H7 (cell line): ENCODE results near the gene BCAN. TPM values are rescaled to one million over a fixed set of nuclear protein-coding genes. Genes with fewer than 3 reads are reported as not detected.

Experiments used
- DNase-seq: peaks from one replicate; pipeline ENCODE4 v3.0.0; 2012
- H3K27me3 ChIP-seq: 2 replicates; pipeline ENCODE4 v1.6.0; 2011; ENCODE audit warnings: mild to moderate bottlenecking, low read length; ENCODE audit not compliant: control insufficient read depth, insufficient read depth
- H3K36me3 ChIP-seq: replicated peaks from 2 replicates; pipeline ENCODE4 v1.5.1; 2011; ENCODE audit warnings: low read length; ENCODE audit not compliant: control insufficient read depth, insufficient read depth
- H3K4me3 ChIP-seq: 2 replicates; pipeline ENCODE4 v1.5.1; 2011; ENCODE audit warnings: low read depth, mild to moderate bottlenecking, control low read depth, low read length, moderate library complexity; ENCODE audit not compliant: insufficient read depth
- total RNA-seq: library from RNA; depleted of rRNA; stranded (reverse); fragments of >200 nt; shearing (Covaris generic); gene quantifications from 2 replicates; pipeline ENCODE4 v1.2.3, GENCODE V29; 2014; rRNA removed

The BCAN gene, protein sequence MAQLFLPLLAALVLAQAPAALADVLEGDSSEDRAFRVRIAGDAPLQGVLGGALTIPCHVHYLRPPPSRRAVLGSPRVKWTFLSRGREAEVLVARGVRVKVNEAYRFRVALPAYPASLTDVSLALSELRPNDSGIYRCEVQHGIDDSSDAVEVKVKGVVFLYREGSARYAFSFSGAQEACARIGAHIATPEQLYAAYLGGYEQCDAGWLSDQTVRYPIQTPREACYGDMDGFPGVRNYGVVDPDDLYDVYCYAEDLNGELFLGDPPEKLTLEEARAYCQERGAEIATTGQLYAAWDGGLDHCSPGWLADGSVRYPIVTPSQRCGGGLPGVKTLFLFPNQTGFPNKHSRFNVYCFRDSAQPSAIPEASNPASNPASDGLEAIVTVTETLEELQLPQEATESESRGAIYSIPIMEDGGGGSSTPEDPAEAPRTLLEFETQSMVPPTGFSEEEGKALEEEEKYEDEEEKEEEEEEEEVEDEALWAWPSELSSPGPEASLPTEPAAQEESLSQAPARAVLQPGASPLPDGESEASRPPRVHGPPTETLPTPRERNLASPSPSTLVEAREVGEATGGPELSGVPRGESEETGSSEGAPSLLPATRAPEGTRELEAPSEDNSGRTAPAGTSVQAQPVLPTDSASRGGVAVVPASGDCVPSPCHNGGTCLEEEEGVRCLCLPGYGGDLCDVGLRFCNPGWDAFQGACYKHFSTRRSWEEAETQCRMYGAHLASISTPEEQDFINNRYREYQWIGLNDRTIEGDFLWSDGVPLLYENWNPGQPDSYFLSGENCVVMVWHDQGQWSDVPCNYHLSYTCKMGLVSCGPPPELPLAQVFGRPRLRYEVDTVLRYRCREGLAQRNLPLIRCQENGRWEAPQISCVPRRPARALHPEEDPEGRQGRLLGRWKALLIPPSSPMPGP
- total RNA-seq = 1.7 and 4.1 TPM in 2 replicates

DNA sequence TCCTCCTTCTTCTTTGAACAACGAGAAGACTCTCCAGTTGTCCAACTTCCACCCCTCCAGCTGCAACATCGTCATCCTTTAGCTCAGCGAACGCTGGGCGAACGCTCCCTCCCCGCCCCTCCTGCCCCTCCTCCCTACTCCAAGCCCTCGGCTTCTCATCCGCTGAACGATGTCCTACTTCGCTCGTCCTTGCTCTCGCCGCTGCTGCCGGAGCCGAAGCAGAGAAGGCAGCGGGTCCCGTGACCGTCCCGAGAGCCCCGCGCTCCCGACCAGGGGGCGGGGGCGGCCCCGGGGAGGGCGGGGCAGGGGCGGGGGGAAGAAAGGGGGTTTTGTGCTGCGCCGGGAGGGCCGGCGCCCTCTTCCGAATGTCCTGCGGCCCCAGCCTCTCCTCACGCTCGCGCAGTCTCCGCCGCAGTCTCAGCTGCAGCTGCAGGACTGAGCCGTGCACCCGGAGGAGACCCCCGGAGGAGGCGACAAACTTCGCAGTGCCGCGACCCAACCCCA lies at the start of gene BCAN:
BCAN (plus strand) TSS at position 357 of the 504 bp plus-strand sequence. CDS start 3,938 bp downstream, outside the sequence.
- Histone ChIP-seq H3K27me3 (peaks cover 79% of the 10 kb centered on the region), H3K36me3 (no peaks in the 10 kb centered on the region), H3K4me3 (peak within 1 kb of the TSS; percentile 55)
- DNase-seq = peak; percentile 97

DNA sequence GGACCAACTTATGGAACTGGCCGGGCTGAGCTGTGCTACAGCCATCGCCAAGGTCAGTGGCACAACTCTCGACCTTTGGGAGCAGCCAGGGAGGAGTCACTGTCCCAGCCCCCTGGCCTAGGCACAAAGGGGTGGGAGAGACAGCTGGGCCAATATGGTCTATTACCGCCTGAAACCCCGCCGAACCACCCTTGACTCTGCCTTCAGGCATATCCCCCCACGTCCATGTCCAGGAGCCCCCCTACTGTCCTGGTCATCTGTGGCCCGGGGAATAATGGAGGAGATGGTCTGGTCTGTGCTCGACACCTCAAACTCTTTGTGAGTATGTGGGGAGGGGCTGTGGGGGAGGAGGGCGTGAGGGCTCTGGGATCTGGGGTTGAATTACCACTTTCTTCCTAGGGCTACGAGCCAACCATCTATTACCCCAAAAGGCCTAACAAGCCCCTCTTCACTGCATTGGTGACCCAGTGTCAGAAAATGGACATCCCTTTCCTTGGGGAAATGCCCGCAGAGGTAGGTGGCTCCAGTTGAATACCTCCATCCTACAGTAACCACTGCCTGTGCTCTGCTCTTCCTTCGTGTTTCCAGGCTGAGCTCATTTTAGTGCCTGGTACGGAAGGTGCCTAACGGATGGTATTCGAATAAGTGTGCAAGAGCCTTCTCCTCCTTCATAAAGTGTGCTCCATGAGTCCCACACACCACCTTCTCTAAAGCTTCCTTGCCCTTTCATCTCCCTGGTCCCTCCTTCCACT lies 49.6 kb upstream of the BCAN start:
- peak; percentile 48 for DNase-seq
- H3K27me3 ChIP-seq = no peaks in the 10 kb centered on the region
- peak overlapping the region; percentile 96 for H3K4me3 ChIP-seq
- peaks cover 36% of the 10 kb centered on the region for H3K36me3 ChIP-seq

DNA sequence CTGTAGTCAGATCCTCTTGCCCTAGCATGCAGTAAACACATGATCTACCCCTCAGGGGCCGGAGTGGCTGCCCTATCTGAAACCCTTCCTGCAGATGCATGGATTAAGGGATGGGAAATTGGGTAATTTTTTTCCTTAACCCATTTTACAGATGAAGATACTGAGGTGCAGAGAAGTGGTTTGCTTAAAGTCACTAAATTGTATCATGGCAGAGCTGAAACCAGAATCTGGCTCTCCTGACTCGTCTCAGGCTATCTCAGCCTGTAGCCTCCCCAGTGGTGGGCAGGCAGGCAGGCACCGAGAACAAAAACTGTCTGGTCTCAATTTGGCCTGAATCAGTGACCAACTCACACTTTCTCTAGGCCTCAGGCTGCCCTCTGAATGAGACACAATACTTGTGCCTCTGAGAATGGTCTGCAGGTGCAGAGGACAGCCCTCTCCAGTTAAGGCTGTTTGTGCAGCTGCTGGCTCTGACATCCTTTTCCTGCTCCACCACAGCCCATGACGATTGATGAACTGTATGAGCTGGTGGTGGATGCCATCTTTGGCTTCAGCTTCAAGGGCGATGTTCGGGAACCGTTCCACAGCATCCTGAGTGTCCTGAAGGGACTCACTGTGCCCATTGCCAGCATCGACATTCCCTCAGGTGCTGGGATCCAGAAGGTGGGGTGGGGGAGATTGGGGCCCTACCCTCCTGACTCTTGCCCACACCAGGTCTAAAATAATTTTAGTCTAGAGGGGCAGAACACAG lies 48.8 kb upstream of the BCAN start:
- Histone ChIP-seq H3K27me3 (no peaks in the 10 kb centered on the region), H3K36me3 (peaks cover 42% of the 10 kb centered on the region), H3K4me3 (no peak overlapping the region)
- no peak for DNase-seq

DNA sequence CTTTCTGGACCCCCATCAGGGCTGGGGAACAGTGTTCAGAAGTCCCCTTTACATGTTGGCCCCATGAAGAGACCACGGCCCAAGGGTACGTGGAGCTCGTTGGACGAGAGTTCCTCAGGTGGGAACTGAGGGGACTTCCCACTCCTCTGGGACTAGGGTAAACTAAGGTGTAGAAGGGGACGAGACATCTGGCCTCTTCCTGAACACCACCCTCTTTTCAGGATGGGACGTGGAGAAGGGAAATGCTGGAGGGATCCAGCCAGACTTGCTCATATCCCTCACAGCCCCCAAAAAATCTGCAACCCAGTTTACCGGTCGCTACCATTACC lies 48.3 kb upstream of the BCAN start:
- H3K27me3 ChIP-seq = no peaks in the 10 kb centered on the region
- peaks cover 46% of the 10 kb centered on the region for H3K36me3 ChIP-seq
- H3K4me3 ChIP-seq = no peak overlapping the region
- no peak for DNase-seq

DNA sequence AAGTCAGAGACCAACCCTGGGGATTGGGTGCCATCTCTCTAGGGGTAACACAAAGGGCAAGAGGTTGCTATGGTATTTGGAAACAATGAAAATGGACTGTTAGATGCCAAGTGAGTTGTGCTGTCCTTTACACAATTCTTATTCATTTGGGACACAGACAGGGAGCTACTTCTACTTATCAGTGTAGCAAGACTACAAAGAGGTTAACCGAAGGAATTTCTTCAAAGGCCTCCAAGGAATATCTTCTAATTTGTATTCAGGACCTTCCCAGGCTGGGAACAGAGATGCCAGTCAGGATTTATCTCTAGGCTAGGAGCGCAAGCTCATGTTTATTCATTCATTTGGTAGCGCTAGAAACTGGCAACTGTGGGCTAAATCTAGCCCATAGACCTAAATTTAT lies 47.7 kb upstream of the BCAN start:
- Histone ChIP-seq H3K27me3 (no peaks in the 10 kb centered on the region), H3K4me3 (no peak overlapping the region), H3K36me3 (peaks cover 46% of the 10 kb centered on the region)
- DNase-seq = no peak

DNA sequence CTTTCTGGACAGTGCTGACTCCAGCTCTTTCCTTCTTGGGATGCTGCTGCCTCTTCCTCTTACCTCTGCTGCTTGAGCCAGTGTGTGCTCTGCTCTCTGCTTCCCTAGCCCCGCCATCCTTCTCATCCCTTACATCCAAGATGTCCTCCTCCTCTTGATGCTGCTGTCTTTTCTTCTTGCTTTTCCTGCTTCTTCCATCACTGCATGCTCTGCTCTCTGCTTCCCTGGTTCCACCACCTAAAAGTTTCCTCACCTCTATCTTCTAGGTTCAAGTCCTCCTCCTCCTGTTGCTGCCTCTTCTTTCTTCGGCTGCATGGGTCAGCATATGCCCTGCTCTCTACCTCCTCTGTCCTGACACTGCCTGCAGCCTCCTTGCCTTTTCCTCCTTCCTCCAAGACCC lies 46.9 kb upstream of the BCAN start:
- H3K36me3 ChIP-seq = peaks cover 46% of the 10 kb centered on the region
- H3K27me3 ChIP-seq = no peaks in the 10 kb centered on the region
- DNase-seq = no peak
- H3K4me3 ChIP-seq = no peak overlapping the region

DNA sequence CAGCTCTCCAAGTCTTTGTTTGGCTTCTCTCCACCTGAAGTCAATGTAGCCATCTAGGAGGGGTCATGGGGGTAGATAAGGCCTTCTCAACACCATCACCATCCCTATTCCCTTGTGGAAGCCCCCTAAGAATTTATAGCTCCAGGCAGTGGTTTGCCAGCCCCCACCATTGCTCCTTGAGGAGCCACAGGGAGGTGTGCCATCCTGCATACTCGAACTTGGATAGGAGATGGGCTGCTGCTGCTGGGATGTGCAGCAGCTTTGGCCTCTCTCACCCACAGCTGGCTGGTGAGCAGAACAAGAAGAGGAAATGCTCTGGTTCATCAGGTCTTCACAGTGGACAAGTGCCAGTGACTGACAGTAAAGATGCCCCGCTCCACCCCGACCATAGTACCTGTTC lies 45.5 kb upstream of the BCAN start:
- no peaks in the 10 kb centered on the region for H3K27me3 ChIP-seq
- peaks cover 46% of the 10 kb centered on the region for H3K36me3 ChIP-seq
- H3K4me3 ChIP-seq = no peak overlapping the region
- no peak for DNase-seq

DNA sequence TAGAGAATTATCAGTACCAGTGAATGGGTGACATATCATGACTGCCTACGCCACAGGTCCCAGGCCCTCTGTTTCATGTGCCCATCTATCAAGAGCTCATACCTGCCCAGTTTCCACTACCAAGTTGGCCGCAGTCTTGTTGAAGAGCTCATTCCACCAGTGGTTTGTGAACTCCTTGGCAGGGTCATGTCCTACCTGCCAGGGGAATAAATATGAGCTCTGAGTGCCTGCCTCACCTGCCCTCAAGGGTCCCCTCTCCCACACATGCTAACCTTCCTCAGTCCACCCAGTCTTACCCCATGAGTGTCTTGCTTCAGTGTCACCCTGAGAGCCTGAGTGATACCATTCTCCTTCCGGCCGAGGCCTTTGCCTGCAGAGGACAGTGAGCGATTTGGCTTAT lies 43.8 kb upstream of the BCAN start:
- no peak for DNase-seq
- no peaks in the 10 kb centered on the region for H3K27me3 ChIP-seq
- H3K4me3 ChIP-seq = no peak overlapping the region
- H3K36me3 ChIP-seq = peaks cover 43% of the 10 kb centered on the region

DNA sequence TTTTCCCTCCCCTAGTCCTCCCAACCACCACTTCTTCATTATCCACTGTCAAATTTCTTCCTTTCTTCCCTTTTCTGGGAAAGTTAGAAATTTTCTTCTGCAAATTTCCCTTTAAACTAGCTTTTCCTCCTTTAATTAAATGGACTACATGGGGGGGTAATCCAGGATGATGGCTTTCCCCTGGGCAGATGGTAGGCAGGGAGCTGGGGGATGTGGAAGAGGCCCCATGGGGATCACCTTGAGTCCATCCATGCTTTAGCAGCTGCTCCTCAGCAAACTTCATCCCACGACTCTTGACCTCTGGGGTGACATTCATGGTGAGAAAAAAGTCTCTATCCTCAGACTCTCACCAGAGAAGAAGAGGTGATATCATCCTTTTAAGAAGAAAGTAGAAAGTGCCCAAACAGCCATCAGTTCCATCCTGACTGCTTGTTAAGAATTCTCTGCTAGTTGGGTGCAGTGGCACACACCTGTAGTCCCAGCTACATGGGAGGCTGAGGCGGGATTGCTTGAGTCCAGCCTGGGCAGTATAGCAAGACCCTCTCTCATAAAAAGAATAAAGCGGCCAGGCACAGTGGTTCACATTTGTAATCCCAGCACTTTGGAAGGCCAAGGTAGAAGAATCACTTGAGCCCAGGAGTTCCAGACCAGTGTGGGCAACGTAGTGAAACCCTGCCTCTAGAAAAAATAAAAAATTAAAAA lies 43.0 kb upstream of the BCAN start:
- Histone ChIP-seq H3K27me3 (no peaks in the 10 kb centered on the region), H3K4me3 (no peak overlapping the region), H3K36me3 (peaks cover 37% of the 10 kb centered on the region)
- no peak for DNase-seq

DNA sequence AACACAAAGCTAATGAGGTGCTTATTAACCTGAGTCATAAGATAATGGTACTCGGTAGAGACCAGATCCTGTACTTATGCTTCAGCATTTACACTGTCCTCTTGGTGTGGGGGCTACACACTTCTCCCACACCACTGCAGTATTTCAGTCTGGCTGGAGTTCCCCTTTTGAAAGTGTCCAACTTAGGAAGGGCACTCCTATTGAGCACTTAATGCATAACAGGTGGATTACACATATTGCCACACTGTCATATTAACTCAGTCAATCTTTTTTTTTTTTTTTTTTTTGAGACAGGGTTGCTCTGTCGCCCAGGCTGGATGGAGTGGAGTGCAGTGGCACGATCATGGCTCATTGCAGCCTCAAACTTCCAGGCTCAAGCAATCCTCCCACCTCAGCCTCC lies 42.1 kb upstream of the BCAN start:
- H3K36me3 ChIP-seq = peaks cover 32% of the 10 kb centered on the region
- no peaks in the 10 kb centered on the region for H3K27me3 ChIP-seq
- DNase-seq = no peak
- no peak overlapping the region for H3K4me3 ChIP-seq

DNA sequence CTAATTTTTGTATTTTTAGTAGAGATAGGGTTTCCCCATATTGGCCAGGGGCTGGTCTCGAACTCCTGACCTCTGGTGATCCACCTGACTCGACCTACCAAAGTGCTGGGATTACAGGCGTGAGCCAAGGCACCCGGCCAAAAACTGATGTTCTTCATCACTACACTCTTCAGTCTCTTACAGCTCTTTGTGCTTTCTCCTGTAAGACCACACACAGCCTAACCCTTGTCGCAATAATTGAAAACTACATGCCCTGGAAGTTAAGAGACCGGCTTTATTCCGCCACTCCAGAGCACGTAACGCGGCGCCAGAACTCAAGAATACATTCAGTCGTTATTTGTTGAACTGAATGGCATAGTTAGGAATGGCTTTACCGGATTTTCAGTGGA lies 41.2 kb upstream of the BCAN start:
- H3K36me3 ChIP-seq = peaks cover 24% of the 10 kb centered on the region
- no peaks in the 10 kb centered on the region for H3K27me3 ChIP-seq
- no peak for DNase-seq
- peak overlapping the region; percentile 92 for H3K4me3 ChIP-seq

DNA sequence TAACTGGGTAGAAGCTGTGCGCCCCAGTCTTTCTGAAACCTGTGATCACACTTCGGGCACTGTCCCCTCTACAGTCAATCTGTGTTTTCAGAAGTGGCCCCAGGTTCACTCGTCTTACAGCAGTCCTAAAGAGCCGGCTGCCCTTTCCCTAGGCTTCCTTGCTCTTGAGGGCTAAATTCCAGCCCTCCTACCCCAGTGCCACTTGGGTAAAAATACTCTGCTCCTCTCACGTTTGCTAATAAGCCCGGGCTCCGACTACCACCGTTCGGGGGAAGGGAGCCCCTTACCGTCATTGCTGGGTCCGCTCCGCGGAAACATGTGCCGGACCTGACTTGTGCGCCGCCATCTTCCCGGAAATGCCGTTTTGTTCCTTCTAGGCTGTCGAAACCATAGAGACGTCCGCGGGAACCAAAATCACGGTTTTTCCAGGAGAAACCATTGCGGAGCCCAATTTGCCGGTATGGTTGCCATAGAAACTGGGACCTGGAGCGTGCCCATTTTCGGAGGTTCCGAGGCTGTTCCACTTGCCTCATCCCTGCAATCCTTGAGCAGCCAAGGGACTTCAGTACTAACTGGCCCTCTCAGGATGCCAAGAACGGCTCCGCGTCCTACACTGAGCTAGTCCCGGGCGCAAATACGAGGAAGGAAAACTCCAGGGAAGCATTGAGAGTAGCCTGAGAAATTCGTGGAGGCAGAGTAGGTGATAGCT lies 40.6 kb upstream of the BCAN start, which contains the start of gene GPATCH4:
GPATCH4 (minus strand) TSS at position 358 of the 709 bp plus-strand sequence.
- peak; percentile 79 for DNase-seq
- H3K4me3 ChIP-seq = peak within 1 kb of the TSS; percentile 92
- H3K27me3 ChIP-seq = no peaks in the 10 kb centered on the region
- H3K36me3 ChIP-seq = peaks cover 19% of the 10 kb centered on the region

DNA sequence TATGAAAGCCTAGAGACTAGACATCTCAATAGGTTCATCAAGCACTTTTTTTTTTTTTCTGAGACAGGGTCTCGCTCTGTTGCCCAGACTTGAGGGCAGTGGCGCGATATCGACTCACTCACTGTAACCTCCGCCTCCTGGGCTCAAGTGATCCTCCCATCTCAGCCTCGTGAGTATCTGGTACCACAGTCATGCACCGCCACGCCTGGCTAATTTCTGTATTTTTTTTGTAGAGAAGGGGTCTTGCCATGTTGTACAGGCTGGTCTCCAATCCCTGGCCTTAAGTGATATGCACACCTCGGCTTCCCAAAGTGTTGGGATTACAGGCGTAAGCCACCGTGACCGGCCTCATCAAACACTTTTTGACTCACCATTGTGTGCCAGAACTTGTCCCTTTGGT lies 40.0 kb upstream of the BCAN start:
- Histone ChIP-seq H3K36me3 (peaks cover 14% of the 10 kb centered on the region), H3K4me3 (peak overlapping the region; percentile 92), H3K27me3 (no peaks in the 10 kb centered on the region)
- DNase-seq = no peak
